ELF-1 (cell line): ENCODE measurements around the gene SYNDIG1.

Experiments used
- DNase-seq: peaks from one replicate; pipeline ENCODE4 v3.0.0-alpha.2; 2016; ENCODE audit warnings: low read depth, low spot score

The SYNDIG1 gene

DNA sequence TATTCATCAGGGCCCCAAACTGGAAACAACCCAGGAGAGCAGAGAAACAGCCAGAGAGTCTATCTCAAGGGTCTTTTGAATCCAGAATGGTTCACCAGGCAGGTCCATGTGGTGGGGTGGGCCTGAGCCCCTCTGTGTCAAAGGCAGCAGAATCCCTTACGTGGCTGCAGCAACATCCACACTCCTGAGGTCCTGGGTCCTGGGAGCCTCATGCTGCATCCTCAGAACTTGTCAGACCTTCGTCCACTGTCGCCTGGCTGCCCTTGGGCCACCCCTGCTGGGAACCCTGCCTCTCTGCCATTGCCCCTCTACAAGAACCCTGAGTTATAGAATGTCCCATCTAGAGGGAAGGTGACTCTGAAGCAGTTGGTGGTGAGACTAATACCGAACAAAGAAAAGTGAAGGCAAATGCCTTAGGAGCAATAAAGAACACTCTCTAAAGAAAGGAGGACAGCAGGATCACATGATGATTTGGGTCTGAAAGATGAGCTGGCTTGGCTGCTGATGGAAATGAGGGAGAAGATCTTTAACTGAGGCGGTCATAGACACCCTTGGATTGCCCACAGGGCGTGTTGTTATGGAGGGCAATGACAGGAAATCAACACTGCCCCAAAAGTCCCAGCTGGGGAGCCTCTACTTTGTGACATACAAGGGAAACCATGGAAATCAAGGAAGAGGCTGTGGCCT lies 161.2 kb downstream of the SYNDIG1 start:
- no peak for DNase-seq

DNA sequence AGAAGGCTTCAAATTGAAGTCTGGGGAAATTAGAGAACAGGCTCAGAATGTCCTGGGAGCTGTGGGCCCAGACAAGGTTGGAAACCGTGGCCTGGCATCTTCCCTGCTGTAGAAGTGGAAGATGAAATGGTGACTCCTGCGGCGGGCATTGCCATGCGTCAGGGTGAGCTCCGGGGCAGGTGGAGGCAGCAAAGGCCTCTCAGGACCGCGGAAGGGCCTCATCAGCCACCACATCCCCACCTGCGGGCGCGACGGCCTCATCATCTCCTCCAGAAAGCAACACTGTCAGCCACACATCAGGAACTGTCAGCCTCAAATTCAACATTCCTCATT lies 161.7 kb downstream of the SYNDIG1 start:
- DNase-seq: no peak

DNA sequence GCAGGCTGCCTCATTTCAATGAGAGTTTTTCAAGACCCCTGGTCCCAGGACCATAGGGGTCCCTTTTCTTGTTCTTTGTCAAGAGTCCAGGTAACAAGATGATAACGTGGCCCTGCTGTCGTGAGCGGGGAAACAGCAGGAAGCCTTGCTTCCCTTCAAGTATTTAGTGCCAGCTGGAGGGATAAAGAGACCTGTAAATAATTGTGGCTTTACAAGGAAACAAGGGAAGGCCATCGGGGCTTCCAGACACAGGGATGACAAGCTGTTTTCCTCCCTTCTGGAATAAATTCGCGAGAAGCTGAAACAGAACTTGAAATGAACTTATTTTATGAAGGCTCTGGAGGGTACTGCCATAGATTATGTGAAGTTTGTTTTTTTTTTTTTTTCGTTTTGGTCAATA lies 163.2 kb downstream of the SYNDIG1 start:
- no peak for DNase-seq

DNA sequence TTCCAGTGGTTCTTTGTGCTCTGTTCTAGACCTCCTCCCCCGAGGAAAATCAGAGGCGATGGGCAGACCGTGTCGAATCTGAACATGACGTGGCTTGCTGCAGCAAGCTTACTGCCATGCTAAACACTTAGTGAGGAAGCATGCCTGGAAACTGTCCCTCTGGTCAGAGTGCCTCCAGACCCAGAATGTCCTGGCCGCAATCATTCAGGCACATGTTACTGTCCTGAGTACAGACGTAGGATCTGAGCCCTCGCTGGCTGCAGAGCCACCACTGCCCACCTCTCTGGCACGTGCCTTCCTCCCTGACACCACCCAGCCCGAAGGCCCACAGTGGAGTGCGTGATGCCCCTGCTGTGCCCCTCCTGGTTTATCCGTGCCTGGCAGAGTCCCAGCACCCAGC lies 163.6 kb downstream of the SYNDIG1 start:
- DNase-seq: no peak

DNA sequence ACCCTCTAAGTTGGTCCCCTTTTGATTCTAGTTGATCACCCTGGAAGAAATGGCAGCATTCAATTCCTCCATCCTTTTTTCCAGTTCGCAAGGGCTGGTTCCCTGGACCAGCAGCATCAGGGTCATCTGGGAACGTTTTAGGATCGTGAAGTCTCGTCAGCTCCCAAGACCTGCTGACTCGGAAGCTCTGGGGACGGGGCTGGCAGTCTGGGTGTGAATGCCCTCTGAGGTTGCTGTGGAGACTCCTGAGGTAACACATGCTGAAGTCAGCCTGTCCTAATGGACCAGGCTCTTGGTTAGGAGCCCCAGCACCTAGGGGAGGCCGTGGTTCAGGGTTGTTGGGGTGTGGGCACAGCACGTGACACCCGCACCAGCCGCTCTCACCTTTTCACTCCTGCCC lies 164.1 kb downstream of the SYNDIG1 start:
- no peak for DNase-seq

DNA sequence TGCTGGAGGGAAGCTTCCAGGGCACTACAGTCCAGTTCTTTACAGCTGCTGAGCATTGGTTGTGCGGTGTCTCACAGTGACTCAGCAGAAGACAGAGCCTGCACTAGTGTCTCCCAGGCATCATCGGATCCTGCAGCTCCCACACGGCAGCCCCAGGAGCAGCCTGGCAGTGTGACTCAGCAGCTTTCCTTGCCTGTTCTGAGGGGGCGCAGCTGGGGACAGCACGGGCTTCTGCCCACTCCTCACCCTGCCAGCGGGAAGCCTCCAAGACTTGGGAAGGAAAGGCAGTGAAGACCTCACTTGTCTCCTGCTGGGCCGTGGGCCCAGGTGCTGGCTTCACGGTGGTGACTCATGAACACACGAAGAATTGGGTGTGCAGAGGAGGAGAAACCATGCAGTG lies 165.4 kb downstream of the SYNDIG1 start:
- peak; percentile 82 for DNase-seq

DNA sequence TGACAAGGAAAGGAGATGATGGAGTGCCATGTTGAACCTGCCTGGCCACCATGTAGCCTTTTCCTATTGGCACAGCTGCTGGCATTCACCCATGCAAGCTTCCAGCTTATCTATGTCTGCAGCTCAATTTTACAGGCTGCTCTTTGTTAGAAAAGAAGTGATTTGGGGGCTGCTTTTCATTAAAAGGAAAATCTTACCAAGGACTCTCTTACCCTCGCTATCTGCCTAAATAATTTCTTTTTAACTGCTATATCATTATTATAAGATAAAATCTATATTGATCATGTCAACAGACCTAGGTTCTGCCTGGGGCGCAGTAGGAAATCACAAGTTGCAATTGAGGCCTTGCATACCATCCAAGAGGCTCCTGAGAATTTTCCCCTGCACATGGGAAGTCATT lies 167.2 kb downstream of the SYNDIG1 start:
- DNase-seq: no peak

DNA sequence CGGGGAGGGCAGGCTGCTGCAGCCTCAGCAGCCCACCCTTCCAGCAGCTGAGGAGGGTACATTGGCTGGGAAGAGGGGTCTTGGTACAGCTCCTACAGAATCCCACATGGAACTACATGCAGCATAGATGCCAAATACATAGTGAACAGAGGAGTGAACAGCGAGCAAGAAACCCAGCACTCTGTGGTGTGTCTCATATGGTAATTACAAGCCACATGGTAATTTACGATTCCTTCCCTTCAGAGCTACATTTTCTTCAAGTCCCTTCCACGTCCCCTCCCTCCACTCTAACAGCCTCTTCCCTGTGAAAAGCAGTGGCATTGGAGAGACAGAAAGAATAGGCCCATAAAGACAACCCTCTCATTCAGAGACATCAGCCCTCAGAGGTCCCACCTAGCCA lies 167.7 kb downstream of the SYNDIG1 start:
- no peak for DNase-seq

DNA sequence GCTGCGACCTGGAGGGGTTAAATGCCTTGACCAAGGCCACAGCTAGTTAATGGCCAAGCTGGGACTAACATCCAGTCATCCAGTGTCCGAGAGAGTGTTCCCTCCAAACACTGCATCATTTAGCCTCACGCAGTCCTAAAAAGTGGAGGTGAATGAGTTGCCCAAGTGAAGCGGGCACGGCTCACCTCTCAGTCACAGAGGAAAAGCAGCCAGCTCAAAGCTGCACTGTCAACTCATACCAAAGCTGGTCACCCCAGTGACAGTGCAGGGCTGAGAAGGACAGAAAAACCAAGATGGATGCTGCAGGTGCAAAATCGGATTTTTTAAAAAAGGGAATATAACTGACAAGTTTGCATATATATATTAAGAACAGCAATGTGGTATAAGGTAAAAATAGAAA lies 168.5 kb downstream of the SYNDIG1 start:
- DNase-seq: no peak

DNA sequence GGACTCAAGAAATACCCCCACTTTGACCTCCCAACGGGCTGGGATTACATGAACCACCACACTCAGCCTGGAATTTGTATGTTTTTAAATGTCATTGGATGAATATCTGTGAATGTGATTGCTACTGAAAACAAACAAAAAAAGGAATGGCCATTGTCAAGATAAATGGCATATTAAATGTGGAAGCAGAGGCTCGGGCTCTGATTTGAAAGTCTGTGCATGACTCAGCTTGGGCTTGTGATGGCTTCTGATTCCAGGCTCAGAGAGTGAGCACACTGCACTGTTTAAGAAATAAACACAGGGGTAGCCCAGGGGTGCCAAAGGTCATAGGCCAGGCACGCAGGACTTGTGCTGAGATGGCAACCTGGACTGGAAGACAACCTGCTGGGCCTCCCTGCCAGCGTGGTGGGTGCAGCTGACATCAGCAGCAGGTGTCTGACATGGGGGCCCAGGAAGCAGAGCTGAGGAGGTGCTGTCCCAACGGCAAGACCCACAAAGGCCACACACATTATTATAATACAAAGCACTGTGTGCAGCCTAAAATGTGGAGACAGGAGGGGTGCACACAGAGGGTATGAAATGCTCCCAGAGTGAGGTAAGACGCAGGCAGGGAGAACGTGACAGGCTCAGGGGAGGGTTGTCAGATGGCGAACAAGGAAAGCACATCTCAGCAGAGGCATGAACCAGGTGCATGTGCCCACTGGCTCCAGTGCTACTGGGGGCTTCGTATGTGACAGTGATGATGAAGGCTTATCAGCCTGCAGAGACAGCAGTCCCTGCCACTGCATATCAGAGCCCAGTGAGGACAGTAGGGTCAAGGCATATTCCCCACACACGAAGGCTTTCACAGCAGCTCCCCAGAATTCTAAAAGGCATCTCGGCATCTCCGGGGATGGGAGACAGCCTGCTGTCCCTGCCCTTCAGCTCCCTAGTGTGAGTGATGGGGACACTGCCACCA lies 169.4 kb downstream of the SYNDIG1 start:
- no peak for DNase-seq

DNA sequence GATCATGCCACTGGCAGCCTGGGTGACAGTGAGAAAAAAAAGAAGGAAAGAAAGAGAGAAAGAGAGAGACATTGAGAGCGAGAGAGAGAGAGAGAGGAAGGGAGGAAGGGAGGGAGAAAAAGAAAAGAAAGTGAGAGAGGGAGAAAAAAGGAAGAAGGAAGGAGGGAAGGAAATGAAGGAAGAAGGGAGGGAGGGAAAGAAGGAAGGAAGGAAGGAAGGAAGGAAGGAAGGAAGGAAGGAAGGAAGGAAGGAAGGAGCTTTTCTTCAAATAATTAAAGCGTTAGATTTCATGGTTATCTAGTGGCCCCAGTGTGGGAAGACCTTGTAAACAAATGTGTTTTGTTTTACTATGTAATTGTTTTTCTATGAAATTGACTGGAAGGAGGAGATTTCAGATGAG lies 170.8 kb downstream of the SYNDIG1 start:
- no peak for DNase-seq

DNA sequence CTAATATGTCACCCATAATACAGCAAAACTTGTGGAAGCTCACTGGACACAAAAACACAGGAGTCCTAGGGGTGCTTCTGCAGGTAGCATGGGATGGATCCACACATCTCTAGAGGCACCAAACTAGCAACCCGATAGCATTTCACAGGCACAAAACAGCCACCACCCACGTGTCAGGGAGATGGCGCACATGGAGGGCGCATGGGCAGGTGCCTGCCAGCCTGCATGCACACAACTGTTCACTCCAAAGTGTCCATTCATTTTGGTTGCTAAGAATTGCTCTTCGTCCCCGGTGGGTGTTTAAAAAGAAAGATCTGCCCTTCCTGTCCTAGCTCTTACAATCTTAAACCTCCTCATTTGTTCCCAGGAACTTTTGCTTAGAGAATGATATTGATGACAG lies 171.3 kb downstream of the SYNDIG1 start:
- no peak for DNase-seq

DNA sequence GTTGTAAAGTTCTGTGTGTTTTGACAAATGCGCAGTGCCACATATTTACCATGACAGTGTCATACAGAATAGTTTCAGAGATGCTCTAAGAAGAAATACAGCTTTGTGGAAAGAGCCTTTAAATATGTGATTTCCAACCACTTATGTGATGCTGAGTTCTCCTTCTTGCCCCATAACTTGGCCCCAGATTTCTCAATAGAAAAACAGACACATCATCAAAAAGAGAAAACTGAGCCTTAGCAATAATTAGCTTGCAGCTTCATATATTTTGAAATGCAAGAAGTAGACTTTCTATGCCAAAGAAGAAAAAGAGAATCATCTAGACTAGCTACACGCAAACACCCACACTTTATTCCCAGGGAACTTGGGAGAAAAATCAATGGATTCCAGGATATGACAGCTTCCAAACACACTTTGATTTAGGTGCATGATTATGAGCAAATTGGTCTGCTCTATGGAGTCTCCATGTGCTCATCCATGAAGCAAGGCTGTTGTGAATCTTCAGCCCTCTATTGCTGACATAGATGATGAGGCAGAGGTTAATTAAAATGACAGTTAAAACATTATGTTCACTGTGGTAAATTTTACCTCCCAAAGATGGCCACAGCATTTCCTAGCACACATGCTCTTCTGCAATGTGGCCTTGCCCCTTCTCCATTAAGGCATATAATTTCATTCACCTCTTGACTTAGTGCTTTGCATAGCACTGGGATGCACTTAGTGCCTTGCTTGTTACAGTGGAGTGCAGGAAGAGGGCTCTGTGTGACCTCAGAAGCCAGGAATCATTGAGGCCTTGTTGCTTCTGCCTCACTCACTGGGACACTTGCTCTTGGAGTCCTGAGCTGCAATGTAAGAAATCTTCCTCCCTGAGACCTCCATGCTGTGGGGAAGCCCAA lies 174.6 kb downstream of the SYNDIG1 start:
- no peak for DNase-seq

DNA sequence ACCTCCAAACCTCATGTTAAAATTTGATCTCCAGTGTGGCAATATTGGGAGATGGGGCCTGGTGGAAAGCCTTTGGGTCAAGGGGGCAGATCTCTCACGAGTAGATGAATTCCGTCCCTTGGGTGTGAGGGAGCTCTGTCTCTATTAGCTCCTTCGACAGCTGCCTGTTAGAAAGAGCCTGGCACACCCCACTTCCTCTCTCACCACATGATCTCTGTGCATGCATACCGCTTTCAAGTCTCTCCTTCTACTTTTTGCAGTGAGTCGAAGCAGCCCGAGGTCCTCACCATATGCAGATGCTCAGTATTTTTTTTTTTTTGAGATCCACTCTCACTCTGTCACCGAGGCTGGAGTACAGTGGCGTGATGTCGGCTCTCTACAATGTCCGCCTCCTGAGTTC lies 176.9 kb downstream of the SYNDIG1 start:
- DNase-seq: no peak

DNA sequence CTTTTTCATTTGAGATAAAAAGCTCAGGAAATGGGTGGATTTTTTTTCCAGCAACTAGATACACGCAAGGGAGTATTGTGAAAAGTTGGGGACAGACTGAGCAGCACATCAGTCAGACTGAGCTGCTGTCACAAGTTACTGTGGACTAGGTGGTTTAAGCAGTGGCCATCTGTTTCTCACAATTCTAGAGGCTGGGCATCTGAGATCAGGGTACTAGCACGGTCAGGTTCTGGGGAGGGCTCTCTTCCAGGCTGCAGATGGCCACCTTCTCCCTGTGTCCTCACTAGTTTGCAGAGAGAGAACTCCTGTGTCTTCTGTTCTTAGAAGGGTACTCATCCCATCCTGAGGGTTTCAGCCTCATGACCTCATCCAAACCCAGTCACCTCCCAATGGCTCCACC lies 178.3 kb downstream of the SYNDIG1 start:
- DNase-seq: no peak

DNA sequence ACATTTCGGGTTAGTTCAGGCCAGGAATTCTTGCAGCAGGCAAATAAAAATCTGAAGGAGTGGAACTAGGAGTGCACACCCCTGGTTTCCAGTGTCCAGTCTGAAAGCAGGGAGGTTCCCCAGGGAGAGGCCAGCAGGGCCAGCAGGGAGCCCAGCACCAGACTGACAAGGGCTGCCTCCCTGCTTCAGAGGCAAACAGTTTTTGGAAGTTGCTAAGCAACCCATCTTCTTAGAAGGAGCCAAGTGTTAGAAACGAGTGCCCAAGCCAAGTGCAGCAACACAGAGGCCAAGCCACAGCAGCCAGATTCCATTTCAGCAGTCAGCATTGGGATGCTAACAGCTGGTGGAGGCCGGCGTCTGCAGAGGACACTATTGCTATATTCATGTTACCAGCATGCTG lies 179.1 kb downstream of the SYNDIG1 start:
- no peak for DNase-seq

DNA sequence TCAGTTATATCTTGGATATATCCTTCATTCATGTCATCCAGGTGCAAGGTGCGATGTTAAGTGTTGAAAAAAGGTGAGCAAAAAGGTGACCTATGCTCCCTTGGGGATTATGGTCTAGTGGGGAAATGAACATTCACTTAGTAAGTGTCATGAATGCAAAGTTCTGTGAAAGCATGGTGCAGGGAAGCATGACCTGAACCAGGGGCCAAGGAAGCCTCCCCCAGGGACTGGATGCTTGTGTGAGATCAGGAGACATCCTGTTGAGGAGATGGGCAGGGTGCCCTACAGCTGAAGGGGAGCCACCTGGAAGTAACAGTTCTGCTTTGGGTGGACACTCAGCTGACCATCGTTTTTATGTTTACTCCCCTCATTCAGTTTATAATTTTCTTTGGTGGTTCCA lies 179.5 kb downstream of the SYNDIG1 start:
- no peak for DNase-seq

DNA sequence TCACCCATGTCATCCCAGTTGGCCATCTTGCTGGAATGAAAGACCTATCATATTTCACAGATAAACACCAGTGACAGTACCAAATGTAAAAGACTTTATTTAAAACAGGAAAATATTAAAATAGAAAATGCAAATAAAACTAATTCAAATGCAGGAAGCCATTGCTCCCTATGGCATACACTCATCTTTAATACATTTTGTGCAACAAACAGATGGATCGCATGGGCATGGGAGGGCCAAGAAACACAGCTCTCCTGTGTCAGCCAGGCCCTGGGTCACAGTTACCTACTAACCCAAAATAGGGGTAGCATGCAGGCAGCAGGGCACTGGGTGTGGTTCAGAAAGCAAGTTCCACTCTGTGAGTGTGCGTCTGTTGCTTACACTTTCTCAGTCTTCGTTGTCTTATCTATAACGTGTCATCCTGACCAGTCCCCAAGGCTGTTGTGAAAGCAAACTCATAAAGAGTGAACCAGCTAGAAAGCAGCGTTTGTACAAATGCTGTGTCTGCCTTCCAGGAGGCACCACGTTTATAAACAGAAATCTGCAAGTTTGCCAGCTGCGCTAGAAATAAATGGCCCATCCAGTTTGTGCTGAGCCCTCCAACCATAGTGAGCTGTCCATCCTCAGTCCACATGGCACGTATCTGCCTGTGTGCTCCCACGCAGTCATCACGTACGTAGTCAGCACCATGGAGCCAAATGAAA lies 180.5 kb downstream of the SYNDIG1 start:
- DNase-seq: no peak

DNA sequence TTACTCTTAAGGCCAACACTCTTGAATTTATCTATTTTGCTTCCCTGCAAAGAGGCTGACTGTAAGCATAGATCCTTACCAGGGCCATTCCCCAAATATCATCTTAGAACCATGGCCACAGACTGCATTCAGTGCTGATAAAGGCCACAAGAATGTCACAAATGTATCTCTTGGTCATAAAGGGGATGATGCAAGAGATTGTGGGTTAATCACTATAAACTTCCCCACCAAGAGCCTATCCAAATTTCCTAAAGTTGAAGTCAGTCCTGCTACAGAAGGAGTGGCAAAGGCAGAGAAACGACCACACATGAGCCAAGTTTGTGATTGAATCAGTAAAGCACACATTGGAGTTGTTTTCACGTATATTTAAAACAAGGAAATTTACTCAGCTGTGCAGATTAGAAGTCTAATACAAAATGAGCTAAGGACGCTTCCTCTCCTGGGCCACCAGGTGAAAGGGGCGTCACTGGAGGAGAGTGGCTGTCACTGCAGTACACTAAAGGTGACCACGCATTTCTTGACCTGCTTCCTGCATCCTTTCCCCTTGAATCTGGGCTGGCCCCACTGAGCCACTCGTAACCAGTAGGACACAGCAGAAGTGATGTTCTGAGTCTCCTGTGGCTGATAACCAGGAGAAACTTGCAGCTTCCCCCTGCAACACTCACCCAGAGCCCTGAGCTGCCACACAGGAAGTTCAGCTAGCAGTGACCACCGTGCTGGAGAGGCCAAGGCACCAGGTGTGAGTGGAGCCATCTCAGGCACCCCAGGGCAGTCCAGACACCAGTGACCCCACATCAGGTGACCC lies 181.9 kb downstream of the SYNDIG1 start:
- no peak for DNase-seq

DNA sequence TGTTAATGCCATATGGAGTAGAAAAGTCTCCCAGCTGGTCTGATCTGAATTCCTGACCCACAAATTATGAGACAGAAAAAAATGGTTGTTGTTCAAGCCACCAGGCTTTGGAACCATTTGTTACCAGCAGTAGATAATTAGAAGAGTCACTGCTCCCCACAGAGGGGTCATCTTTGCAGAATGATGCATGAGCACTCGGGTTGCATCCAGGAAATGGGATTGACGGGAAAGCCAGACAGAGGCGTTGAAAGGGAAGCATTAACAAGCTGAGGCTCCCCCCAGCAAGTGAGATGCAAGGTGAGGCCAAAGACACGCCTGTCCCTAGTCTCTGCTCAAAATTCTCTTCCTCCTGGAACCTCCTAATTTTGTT lies 182.5 kb downstream of the SYNDIG1 start:
- no peak for DNase-seq

DNA sequence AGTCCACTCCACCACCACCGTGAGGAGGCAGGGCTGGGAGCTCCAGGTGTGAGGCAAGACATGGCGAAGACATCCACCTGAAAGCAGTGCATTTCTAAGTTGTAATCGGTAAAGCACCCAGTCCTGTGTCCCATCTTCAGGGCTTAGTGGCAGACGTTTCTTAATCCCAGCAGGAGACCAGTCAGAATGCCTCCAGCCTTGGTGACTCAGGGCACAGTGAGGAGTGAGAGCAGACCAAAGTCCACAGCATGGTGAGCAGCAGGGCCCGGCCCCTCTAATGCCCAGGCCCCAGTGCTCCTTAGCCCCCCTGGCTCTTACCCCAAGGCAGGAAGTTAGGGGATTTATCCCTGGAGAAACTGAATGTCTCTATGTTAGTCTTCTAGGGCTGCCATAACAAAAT lies 183.9 kb downstream of the SYNDIG1 start:
- DNase-seq: peak; percentile 29
